Activated B cell treated with CpG ODN at 0.5 μM for 24 hours (primary cell): ENCODE measurements around the gene NPHS1. TPM values are rescaled to one million over a fixed set of nuclear protein-coding genes. Genes with fewer than 3 reads are reported as not detected.
A peak's percentile ranks its signal among the peaks of the same experiment; 100 is the strongest.

ENCODE experiments used
- ATAC-seq: fragments of 200-7000 bp; cut with Tn5 transposase; one replicate; pipeline ENCODE4 v1.10.0; 2021; ENCODE audit warnings: low read depth, mild to moderate bottlenecking, moderate library complexity
- CTCF ChIA-PET: fragments of 350-600 bp; sonication (Branson Sonifier 250); formaldehyde crosslinking; loops from one replicate; lab custom pipeline; 2021; ENCODE audit warnings: antibody characterized with exemption; lab: Charles Lee
- POLR2A ChIA-PET: fragments of 350-600 bp; sonication (Branson Sonifier 250); formaldehyde crosslinking; loops from one replicate; lab custom pipeline; 2021; ENCODE audit warnings: antibody characterized with exemption; lab: Charles Lee
- DNase-seq: peaks from one replicate; pipeline ENCODE4 v3.0.0; 2022
- H3K27ac Mint-ChIP-seq: one replicate; pipeline ENCODE4 v1.8.0; 2020; ENCODE audit warnings: mixed read lengths
- H3K27me3 Mint-ChIP-seq: one replicate; pipeline ENCODE4 v1.8.0; 2021; ENCODE audit warnings: mixed read lengths
- H3K36me3 Mint-ChIP-seq: one replicate; pipeline ENCODE4 v1.8.0; 2021; ENCODE audit warnings: low read depth, mixed read lengths
- H3K4me1 Mint-ChIP-seq: one replicate; pipeline ENCODE4 v1.8.0; 2021; ENCODE audit warnings: mixed read lengths
- H3K4me3 Mint-ChIP-seq: one replicate; pipeline ENCODE4 v1.8.0; 2020; ENCODE audit warnings: mild to moderate bottlenecking, mixed read lengths
- H3K9me3 Mint-ChIP-seq: one replicate; pipeline ENCODE4 v1.8.0; 2020; ENCODE audit warnings: mixed read lengths
- intact Hi-C: fragments of 100-400 bp; cut with micrococcal nuclease; formaldehyde crosslinking; loops from one replicate; pipeline ENCODE4 v1.15.1; 2024
- total RNA-seq: library from RNA; stranded (reverse); gene quantifications from 2 replicates; pipeline ENCODE4 v1.2.3, GENCODE V29; 2022
- TF ChIP-seq, protein P1 (sequence below): fragments of 200-600 bp; IDR thresholded peaks from one replicate; pipeline ENCODE4 v1.8.0; 2022; ENCODE audit warnings: antibody characterized with exemption, mild to moderate bottlenecking

The NPHS1 gene
- total RNA-seq, 1 donor from 2014 or later: 0.18 TPM

DNA sequence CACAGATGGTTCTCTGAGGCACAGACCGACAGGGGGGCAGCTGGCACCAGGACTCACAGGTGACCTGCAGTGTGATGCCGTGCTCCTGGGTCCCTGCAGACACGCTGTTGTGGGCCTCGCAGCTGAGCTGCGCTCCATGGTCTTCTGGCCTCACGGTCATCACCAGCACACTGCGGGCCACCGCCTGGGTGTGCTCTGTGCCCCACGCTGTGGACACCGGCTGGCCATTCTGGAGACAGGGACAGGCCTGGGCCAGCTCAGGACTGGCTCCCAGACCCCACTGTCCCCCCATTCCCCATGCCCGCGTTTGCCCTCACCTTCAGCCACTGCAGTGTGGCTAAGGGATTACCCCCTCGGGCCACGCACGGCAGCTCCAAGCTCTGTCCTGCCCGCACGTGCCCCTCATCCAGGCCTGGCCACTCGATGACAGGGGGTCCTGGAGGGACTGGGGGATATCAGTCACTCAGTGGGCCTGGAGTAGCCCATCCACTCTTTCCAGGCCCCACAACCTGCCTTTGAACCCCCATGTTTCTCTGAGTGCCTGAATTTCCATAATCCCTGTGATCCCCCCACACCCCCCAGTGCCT lies 3.3 kb downstream of the NPHS1 start:
- H3K4me1 Mint-ChIP-seq: peaks cover 18% of the 10 kb centered on the region
- ATAC-seq: no peak
- intact Hi-C loops: no loop called here
- H3K9me3 Mint-ChIP-seq: no peaks in the 10 kb centered on the region
- CTCF ChIA-PET: no interaction called here
- H3K36me3 Mint-ChIP-seq: no peaks in the 10 kb centered on the region
- DNase-seq: no peak
- no peak overlapping the region for H3K27ac Mint-ChIP-seq
- POLR2A ChIA-PET: no interaction called here
- H3K27me3 Mint-ChIP-seq: peaks cover 47% of the 10 kb centered on the region
- TF ChIP-seq, protein P1, sequence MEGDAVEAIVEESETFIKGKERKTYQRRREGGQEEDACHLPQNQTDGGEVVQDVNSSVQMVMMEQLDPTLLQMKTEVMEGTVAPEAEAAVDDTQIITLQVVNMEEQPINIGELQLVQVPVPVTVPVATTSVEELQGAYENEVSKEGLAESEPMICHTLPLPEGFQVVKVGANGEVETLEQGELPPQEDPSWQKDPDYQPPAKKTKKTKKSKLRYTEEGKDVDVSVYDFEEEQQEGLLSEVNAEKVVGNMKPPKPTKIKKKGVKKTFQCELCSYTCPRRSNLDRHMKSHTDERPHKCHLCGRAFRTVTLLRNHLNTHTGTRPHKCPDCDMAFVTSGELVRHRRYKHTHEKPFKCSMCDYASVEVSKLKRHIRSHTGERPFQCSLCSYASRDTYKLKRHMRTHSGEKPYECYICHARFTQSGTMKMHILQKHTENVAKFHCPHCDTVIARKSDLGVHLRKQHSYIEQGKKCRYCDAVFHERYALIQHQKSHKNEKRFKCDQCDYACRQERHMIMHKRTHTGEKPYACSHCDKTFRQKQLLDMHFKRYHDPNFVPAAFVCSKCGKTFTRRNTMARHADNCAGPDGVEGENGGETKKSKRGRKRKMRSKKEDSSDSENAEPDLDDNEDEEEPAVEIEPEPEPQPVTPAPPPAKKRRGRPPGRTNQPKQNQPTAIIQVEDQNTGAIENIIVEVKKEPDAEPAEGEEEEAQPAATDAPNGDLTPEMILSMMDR: no peak
- H3K4me3 Mint-ChIP-seq: no peak overlapping the region

DNA sequence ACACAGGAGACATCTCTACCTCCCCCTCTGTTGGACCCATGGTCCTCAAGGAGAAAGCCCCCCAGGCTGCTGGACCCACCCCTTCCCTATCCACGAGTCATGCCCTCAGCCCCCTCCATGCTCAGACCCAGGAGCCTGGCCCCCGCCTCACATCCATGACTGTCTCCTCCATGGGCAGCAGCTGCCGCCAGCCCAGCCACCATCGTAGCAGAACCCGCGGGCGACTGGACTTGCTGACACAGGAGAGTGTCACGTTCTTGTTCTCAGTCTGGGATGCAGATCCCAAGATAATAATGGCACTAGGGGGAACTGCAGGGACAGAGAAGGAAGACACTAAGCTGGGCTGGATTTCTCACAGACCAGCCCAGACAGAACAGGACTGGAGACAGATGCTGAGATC lies 3.8 kb downstream of the NPHS1 start:
- ChIA-PET POLR2A (no interaction called here), CTCF (no interaction called here)
- Mint-ChIP-seq H3K4me1 (peaks cover 18% of the 10 kb centered on the region), H3K36me3 (no peaks in the 10 kb centered on the region), H3K9me3 (no peaks in the 10 kb centered on the region), H3K27me3 (peaks cover 52% of the 10 kb centered on the region), H3K4me3 (no peak overlapping the region), H3K27ac (no peak overlapping the region)
- intact Hi-C loops: no loop called here
- DNase-seq (no peak), ATAC-seq (no peak)
- TF ChIP-seq, protein P1: no peak

DNA sequence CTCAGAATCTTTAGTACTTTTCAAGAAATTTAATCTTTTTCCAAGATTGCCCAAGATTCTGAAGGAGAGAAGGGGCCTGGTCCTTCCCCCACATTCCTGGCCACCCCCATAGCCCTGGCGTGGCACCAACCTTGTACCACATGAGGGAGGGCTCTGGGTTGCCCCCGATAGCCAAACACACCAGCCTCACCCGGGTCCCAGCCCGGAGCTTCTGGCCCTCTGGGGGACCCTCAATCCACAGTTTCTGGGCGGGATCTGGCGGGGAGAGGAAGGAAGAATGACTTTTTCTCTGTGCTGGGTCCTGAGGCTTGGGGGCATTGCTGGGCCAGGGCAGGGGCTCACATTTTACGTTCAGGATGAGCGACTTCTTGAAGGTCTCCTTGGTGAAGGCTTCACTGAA lies 4.4 kb downstream of the NPHS1 start:
- POLR2A ChIA-PET: no interaction called here
- Mint-ChIP-seq H3K27me3 (peaks cover 54% of the 10 kb centered on the region), H3K36me3 (no peaks in the 10 kb centered on the region), H3K9me3 (no peaks in the 10 kb centered on the region), H3K27ac (no peak overlapping the region), H3K4me1 (peaks cover 18% of the 10 kb centered on the region), H3K4me3 (no peak overlapping the region)
- no peak for DNase-seq
- CTCF ChIA-PET: no interaction called here
- no peak for ATAC-seq
- TF ChIP-seq, protein P1: no peak
- intact Hi-C loops: no loop called here

DNA sequence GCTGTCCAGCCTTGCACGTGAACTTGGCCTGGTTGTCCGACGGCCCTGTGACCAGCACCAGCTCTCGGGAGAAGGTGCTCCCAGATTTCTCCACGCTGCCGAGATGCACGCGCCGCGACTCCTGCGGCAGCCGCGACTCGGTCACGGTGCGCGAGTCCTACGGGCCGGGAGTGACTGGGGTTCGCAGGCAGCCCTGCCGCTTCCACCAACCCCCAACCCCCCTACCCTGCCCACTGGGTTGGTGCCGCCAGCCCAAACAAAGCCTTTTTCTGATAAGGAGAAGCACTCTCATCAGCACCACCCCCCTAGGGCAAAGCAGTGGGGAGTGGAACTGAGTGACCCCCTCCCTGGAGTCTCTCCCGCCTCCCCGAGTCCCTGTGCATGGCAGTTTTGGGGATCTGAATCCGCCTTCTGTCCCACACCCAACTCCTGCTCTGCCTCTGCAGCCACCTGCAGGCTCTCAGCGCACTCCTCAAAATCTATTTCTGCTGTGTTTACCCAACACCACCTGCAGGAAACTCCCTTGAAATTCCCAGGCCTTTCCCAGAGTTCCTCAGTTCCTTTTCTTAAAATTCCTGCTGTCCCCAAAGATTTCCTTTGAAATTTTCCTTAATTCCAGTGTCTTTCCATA lies 6.2 kb downstream of the NPHS1 start:
- peaks cover 57% of the 10 kb centered on the region for H3K27me3 Mint-ChIP-seq
- no peaks in the 10 kb centered on the region for H3K9me3 Mint-ChIP-seq
- CTCF ChIA-PET: no interaction called here
- H3K36me3 Mint-ChIP-seq: no peaks in the 10 kb centered on the region
- H3K4me3 Mint-ChIP-seq: peak overlapping the region; percentile 29
- intact Hi-C loops: no loop called here
- no peak for ATAC-seq
- DNase-seq: no peak
- H3K27ac Mint-ChIP-seq: no peak overlapping the region
- peaks cover 16% of the 10 kb centered on the region for H3K4me1 Mint-ChIP-seq
- TF ChIP-seq, protein P1: no peak
- POLR2A ChIA-PET: no interaction called here

DNA sequence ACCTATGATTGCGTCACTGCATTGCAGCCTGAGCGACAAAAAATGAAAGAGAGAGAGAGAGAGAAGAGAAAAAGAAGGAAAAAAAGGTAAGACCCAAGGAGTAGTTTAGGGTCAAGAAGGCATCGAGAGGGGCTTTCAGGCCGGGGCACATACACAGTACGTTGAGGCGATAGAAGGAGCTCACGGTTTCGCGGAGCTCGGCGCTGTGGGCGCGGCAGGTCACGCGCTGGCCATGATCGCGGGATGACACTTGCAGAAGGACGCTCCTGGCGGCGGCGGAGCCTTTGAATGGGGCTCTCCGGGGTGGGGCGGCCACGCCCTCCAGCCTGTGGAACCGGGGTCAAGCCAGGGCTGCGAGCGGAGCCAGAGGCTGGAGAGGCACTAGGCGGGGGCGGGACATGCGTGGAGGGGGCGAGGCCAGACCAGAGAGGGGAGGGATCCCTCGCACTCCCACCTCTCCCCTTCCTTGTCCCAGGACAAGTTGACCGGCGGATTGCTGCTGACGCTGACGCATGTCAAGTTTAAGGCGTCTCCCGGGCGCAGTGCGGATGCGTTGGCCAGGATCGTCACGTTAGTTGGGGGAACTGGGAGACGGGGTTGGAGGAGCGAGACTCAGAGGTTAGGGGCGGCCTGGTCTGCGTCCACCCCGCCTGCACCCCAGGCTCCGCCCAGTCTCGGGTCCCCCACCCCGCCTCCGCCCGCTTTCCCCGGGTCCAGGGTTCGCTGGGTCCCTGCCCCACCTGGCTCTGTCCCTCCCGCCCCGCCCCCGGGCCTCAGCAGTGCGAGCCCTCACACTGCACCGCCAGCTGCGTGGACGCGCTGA lies 6.9 kb downstream of the NPHS1 start:
- no peak overlapping the region for H3K27ac Mint-ChIP-seq

More for the DNA sequence above, 6.9 kb downstream of the NPHS1 start:
- peak; percentile 28 for ATAC-seq
- Mint-ChIP-seq H3K4me3 (peak overlapping the region; percentile 64), H3K9me3 (no peaks in the 10 kb centered on the region), H3K36me3 (no peaks in the 10 kb centered on the region), H3K4me1 (peaks cover 16% of the 10 kb centered on the region), H3K27me3 (peaks cover 52% of the 10 kb centered on the region)
- no peak for DNase-seq
- POLR2A ChIA-PET: interaction anchor here (0.7 kb wide), 1 partner anchor 187 kb away, joined by 3 read pairs; no protein-coding TSS in a partner anchor
- CTCF ChIA-PET: no interaction called here
- TF ChIP-seq, protein P1: no peak
- intact Hi-C loops: no loop called here
